HG03159 (cell line): ENCODE results near the gene MYCN.
"Not testable (repeated sequence)": the region's sequence is repeated elsewhere in the genome, so short reads cannot be mapped to it uniquely, and the experiment has no call there.

ENCODE experiments used
- ATAC-seq: cut with Tn5 transposase; IDR thresholded peaks from one replicate; pipeline ENCODE4 v1.9.1; 2021; ENCODE audit warnings: mild to moderate bottlenecking, moderate library complexity; ENCODE audit not compliant: unreplicated experiment

Gene MYCN

DNA sequence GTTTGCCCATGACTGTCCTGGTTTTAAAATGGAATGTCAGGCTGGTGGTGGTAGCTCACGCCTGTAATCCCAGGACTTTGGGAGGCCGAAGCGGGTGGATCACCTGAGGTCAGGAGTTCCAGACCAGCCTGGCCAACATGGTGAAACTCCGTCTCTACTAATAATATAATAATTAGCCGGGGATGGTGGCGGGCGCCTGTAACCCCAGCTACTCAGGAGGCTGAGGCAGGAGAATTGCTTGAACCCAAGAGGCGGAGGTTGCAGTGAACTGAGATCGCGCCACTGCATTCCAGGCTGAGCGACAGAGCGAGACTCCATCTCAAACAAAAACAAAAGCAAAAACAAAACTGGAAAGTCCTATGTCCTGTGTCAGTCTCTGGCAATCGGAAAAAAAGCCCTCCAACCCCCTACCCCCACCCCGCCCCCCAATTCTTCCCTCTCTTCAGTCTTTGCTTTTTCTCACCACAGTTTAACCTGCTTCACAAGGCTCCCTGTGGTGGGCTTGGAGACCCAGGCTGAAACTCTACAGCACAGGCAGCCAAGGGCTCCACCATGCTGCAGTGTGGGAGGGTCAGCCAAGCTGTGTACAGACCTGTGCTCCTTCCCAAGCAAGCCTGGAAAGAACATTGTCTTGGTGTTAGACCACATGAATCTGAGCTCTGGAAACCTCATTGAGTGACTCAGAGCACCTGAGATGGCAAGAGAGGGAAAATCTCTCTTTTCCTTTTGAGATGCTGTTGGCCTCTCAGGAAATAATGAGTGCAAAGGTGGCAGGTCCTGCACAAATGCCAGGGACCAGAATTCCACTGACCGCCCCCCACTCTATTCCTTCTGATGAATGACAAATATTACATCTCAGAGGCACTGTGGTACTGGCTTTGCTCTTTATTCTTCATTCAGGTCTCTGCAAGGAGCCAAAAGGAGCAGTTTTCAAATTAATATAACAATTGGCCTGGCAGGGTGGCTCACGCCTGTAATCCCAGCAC is 16.7 kb downstream of the MYCN start:
- ATAC-seq: no peak

DNA sequence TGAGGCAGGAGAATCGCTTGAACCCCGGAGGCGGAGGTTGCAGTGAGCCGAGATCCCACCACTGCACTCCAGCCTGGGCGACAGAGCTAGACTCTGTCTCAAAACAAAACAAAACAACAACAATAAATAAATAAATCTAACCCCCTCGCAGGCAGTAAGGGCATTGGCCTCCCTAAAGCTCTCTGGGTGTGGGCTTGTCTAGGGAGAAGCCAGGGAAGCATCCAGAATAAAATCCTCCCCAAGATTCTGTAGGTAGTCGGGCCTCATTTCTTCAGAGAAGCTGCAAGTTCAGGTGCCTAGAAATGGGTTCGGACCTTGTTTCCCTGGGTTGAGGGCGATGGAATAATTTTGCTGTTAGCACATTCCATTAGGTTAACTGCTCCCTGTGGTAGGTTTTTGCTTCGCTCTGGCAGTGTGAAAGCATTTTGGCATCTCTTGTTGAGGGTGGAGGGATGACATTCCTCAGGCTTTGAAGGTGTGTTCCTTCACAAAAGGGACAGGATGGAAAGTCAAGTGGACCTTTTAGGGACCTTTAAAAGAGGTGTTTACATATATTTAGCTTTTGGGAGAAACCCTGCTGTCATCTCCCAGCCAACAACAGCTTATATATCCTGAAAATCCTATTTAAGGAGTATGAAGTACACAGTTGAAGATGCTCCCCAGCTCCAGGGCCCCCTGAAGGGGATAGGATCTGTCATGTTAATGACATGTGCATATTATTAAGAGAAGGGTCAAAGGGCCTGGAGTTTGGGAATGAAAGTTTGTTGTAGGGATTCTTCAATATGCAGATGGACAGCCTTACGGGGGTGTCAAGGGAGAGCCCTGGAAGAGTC is 17.7 kb downstream of the MYCN start:
- ATAC-seq: no peak

DNA sequence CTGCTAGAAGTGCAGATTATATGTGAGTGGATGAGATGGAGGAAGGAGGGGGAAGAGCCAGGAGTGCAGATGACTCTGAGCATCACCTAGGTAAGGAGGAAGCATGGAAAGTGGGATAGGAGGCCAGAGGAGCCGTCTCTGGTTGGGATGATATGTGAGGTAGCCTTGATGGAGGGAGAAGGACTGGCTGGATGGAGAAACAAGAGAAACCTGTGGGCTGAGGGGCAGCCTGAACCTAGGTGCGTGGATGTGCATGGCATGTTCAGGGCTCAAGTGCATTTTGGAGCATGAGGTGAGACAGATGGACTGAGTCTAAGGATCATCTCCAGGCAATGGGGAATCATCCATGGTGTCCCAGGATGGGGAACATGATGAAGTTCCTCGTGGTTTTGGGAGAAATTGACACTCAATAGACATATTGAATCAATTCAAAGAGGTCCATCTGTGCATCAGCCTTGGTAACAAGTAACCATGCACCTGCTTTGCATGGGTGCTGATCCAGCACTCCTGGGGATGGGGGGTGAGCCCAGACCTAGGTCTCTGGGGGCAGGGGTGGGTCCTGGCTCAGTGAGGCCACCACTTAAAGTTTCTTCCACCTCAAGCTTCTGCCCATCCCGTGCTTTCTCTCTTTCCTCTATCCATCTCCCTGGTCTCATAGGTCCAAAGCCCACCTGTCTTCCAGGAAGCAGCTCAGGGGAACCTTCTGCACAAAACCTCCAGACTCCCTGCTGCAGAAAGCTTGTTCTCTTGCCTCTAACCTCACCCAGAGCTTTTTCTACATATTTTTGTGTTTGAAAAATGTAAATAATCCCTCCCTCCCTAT is 19.2 kb downstream of the MYCN start:
- no peak for ATAC-seq

DNA sequence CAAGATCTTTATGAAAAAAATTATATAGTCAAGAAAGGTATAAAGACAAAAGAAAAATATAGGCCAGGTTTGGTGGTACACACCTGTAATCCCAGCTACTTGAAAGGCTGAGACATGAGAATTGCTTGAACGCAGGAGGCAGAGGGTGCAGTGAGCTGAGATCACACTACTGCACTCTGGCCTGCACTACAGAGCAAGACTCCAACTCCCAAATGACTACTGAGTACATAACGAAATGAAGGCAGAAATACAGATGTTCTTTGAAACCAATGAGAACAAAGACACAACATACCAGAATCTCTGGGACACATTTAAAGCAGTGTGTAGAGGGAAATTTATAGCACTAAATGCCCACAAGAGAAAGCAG is 19.8 kb downstream of the MYCN start:
- not testable (repeated sequence) for ATAC-seq

DNA sequence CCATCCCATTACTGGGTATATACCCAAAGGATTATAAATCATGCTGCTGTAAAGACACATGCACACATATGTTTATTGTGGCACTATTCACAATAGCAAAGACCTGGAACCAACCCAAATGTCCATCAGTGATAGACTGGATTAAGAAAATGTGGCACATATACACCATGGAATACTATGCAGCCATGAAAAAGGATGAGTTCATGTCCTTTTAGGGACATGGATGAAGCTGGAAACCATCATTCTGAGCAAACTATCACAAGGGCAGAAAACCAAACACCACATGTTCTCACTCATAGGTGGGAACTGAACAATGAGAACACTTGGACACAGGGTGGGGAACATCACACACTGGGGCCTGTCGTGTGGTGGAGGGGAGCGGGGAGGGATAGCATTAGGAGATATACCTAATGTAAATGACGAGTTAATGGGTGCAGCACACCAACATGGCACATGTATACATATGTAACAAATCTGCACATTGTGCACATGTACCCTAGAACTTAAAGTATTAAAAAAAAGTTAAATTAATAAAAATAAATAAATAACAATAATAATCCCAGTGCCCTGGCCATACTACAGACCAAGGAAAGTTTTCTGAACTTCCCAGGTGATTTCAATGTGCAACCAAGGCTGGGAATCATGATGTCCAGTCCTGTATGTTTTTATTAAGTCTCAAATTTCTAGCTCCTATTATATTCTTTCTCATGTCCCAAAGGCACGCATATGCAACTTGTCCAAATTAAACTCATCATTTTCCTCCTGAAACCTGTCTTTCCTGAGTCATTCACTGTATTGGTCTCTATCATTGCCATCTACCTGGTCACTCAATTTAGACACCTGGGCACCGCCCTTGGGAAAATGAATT is 23.0 kb downstream of the MYCN start:
- not testable (repeated sequence) for ATAC-seq

DNA sequence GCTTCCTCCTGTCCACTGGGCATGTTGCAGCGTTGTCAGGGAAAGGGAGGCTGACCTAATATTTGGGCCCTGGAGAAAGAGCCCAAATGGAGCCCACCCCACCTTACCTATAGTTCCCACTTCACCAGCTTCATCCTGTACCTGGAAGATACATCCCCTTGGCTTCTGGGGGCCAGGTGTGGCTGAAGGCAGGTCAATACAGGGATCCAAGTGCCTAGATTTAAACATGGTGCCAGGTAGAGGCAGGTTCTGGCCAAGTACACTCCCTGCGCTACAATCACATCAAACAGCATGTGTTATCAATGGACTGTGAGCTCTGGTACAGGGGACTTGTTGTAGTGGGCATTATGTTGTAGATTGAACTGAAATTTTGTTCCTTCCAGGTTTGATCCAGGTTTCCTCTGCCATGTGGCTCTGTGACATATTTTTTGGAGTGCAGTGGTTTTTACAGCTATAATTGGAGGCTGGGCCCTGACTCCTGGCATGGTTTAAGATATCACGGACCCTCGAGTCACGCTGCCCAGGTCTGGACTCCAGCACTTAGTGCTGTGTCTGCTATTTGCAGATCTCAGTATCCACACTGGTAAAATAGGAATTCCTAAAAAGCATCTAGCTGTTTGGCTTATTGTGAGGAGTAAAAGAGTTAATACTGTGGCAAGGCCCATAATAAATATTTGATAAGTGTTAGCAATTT is 23.8 kb downstream of the MYCN start:
- no peak for ATAC-seq

GRCh38 chr2:15964936-15965563 is 24.7 kb downstream of the MYCN start:
- ATAC-seq: no peak

DNA sequence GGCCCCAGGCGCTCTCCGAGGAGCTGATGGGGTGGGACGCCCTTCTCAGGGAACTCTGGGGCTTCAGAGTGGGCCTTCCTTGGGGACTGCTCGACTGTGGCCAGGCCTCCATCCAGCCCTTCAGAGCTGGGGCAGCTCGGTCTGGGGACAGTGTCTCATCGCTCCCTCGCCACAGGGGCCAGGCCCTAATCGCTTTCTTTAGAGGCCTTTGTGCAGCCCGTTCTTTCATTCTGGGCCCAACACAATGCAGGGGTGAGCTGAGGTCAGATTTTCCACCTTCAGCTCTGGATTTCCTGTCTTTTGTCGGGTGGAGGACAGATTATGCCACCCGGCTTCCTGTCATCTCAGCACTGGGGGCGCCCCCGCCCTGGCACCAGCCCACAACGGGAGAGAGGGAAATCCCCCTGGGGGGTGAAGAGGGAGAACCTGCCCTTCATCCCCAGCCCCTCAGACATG is 25.2 kb downstream of the MYCN start:
- no peak for ATAC-seq

GRCh38 chr2:15967415-15968279 is 27.3 kb downstream of the MYCN start:
- no peak for ATAC-seq

DNA sequence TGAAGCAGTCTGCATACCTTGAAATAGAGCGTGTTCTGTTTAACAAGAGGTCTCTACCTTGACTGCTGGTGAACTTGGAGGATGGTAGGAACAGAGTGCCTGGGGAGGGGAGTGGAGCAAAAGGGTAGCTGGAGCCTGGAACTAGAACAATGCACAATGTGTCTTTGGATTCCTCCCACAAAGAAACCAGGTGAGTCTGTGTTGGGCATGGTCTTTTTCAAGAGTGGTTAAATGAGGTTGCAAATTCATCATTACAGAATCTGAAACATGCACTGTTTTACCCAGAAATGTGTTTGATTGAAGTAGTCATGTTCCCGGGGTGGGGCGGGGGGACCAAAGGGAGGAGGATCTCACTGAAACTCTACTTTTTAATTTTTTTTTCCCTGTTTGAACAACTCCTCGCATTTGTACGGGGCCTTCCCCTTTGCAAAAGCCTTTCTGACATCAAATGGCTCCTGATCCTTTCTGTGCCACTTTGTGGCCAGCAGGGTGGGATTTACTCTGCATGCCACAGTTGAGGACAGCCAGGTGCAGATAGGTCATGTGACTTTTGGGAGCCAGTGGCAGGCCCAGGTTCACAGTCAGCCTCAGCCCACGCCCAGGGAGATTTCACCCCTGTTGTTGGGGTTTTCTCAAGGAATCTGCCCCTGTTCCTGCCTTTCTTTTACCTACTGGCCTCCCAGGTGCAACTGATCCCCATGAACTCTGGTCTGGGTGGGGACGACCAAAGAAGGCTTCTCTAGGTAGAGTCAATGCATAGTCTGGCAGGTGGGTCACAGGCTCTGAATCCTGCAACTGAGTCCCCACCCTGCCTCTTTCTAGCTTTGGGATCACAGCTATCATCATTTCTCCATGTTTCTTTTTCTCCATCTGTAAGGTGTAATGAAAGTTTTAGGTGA is 28.2 kb downstream of the MYCN start:
- no peak for ATAC-seq

- no peak for ATAC-seq
These were observed 28.9 kb downstream of the MYCN start for GRCh38 chr2:15969214-15969613.

- ATAC-seq: no peak
These were observed 30.4 kb downstream of the MYCN start for GRCh38 chr2:15970701-15971100.

DNA sequence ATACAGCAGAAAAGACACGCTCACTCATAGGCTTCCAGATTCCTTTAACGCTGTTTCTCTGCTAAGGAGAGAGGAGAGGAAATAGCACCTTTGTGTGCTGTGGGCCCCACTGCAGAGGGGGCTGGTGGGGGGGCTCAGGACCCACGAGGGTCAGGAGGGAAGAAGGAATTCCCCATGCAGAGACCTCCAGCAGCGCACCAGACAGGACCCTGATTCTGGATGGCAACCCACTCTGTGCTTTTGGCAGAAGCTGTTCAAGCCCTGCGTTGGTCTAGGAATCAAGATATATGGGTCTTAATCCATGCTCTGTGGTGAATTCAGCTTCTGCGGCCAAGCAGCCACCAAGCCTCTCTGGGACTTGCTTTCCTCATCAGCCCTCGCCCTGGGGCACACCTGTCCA is 31.0 kb downstream of the MYCN start:
- no peak for ATAC-seq

DNA sequence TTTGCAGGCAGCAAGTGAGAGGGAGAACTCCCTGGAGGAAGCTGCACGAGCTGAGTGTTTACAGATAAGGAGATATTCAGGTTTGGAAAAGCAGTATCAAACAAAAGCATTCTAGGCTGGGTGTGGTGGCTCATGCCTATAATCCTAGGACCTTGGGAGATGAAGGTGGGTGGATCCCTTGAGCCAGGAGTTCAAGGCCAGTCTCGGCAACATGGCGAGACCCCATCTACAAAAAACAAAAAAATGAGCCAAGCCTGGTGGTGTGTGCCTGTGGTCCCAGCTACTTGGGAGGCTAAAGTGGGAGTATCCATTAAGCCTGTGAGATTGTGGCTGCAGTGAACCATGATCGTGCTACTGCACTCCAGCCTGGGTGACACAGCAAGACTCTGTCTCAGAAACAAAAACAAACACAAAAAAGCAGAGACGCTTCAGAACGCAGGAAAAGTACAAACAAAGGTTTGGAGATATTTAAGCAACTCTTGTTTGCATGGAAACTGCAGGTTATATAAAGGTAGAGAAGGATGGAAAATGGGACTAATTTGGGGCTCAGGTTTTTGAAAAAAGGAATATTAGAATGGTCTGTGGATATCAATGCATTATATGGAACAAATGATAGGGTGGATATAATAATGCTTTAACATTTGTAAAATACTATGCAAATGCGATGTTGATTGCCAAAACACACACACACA is 31.6 kb downstream of the MYCN start:
- no peak for ATAC-seq

DNA sequence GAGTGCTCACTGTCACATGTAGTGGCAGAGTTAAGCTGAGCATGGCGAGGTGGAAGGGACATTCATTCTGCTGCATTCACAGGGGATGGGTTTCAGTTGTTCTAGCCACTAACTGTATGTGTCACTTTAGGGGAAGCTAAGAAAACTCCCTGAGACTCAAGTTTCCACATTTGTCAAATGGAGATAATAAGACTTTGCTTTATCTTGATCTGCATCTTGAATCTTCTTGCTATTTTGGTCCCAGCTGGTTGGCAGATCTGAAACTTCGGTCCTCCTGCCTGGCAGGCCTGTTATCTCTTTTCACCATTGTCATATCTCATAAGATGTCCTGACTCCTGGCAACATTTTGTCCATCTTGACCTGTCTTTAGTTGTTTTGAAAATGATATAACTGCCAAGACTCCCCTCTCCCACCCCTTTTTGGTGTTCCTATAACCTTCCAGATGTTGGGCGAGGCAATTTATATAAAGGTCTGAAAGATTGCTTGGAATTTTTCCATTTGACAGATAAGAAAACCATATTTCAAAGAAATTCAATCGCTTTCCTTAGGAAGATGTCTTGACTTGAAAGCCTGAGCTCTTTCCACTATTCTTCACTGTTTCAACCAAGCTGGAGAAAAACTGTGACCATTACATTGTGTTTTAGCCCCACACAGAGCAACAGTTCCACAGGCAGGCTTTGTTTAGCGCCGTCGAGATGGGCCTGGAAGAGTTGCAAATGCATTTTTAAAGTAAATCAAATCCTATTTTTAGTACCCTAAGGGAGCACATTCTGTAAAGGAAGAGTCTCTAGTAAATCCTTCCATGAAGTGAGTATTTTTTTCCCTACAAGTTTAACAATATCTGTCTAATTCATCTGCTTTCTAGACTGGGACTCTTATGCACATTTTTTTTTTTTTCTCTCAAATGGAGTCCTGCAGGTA is 33.4 kb downstream of the MYCN start:
- ATAC-seq: no peak
